ENCODE data around the gene DCAF11.

Gene DCAF11

GRCh38 chr14:24147761-24148428, 33.3 kb downstream of the DCAF11 start:
- FAIRE-seq (no peak), DNase-seq (ENCODE audit: insufficient read length) (no peak)
- no peak for TF ChIP-seq POLR2AphosphoS5 (IDR thresholded peaks at IDR 0.05; ENCODE audit: low read depth, low read length)
- TF ChIP-seq POLR2A (IDR thresholded peaks at IDR 0.05; ENCODE audit: low read depth, low read length) = no peak
- no peak for TF ChIP-seq TAF1 (IDR thresholded peaks at IDR 0.05; ENCODE audit: borderline replicate concordance, low read depth, low read length)

GRCh38 chr14:24149302-24149969, 34.9 kb downstream of the DCAF11 start:
- no peak for FAIRE-seq
- DNase-seq (ENCODE audit: insufficient read length) = no peak
- no peak for TF ChIP-seq POLR2AphosphoS5 (IDR thresholded peaks at IDR 0.05; ENCODE audit: low read depth, low read length)
- no peak for TF ChIP-seq POLR2A (IDR thresholded peaks at IDR 0.05; ENCODE audit: low read depth, low read length)
- TF ChIP-seq TAF1 (IDR thresholded peaks at IDR 0.05; ENCODE audit: borderline replicate concordance, low read depth, low read length) = no peak

- DNase-seq (ENCODE audit: insufficient read length) = no peak
- TF ChIP-seq POLR2A (IDR thresholded peaks at IDR 0.05; ENCODE audit: low read depth, low read length) (no peak), POLR2AphosphoS5 (IDR thresholded peaks at IDR 0.05; ENCODE audit: low read depth, low read length) (no peak), TAF1 (IDR thresholded peaks at IDR 0.05; ENCODE audit: borderline replicate concordance, low read depth, low read length) (no peak)
- no peak for FAIRE-seq
Measured at GRCh38 chr14:24150061-24150460, 35.5 kb downstream of the DCAF11 start.

- no peak for TF ChIP-seq TAF1 (IDR thresholded peaks at IDR 0.05; ENCODE audit: borderline replicate concordance, low read depth, low read length)
- TF ChIP-seq POLR2AphosphoS5 (IDR thresholded peaks at IDR 0.05; ENCODE audit: low read depth, low read length) = no peak
- TF ChIP-seq POLR2A (IDR thresholded peaks at IDR 0.05; ENCODE audit: low read depth, low read length) = no peak
- no peak for FAIRE-seq
- DNase-seq (ENCODE audit: insufficient read length) = no peak
Measured at GRCh38 chr14:24150567-24150966, 36.0 kb downstream of the DCAF11 start.

- no peak for FAIRE-seq
- no peak for TF ChIP-seq POLR2A (IDR thresholded peaks at IDR 0.05; ENCODE audit: low read depth, low read length)
- no peak for TF ChIP-seq POLR2AphosphoS5 (IDR thresholded peaks at IDR 0.05; ENCODE audit: low read depth, low read length)
- TF ChIP-seq TAF1 (IDR thresholded peaks at IDR 0.05; ENCODE audit: borderline replicate concordance, low read depth, low read length) = no peak
- DNase-seq (ENCODE audit: insufficient read length) = no peak
Measured at GRCh38 chr14:24150993-24151392, 36.4 kb downstream of the DCAF11 start.

GRCh38 chr14:24151404-24152080, 37.0 kb downstream of the DCAF11 start:
- no peak for TF ChIP-seq POLR2A (IDR thresholded peaks at IDR 0.05; ENCODE audit: low read depth, low read length)
- no peak for TF ChIP-seq TAF1 (IDR thresholded peaks at IDR 0.05; ENCODE audit: borderline replicate concordance, low read depth, low read length)
- TF ChIP-seq POLR2AphosphoS5 (IDR thresholded peaks at IDR 0.05; ENCODE audit: low read depth, low read length) = no peak
- DNase-seq (ENCODE audit: insufficient read length) (no peak), FAIRE-seq (no peak)

- FAIRE-seq (no peak), DNase-seq (ENCODE audit: insufficient read length) (no peak)
- TF ChIP-seq POLR2AphosphoS5 (IDR thresholded peaks at IDR 0.05; ENCODE audit: low read depth, low read length) (no peak), TAF1 (IDR thresholded peaks at IDR 0.05; ENCODE audit: borderline replicate concordance, low read depth, low read length) (no peak), POLR2A (IDR thresholded peaks at IDR 0.05; ENCODE audit: low read depth, low read length) (no peak)
Measured at GRCh38 chr14:24155100-24155499, 40.5 kb downstream of the DCAF11 start.

- DNase-seq (ENCODE audit: insufficient read length) (no peak), FAIRE-seq (no peak)
- TF ChIP-seq POLR2A (IDR thresholded peaks at IDR 0.05; ENCODE audit: low read depth, low read length) = no peak
- no peak for TF ChIP-seq TAF1 (IDR thresholded peaks at IDR 0.05; ENCODE audit: borderline replicate concordance, low read depth, low read length)
- no peak for TF ChIP-seq POLR2AphosphoS5 (IDR thresholded peaks at IDR 0.05; ENCODE audit: low read depth, low read length)
Measured at GRCh38 chr14:24156840-24157239, 42.3 kb downstream of the DCAF11 start.

GRCh38 chr14:24157331-24157730, 42.8 kb downstream of the DCAF11 start:
- no peak for TF ChIP-seq TAF1 (IDR thresholded peaks at IDR 0.05; ENCODE audit: borderline replicate concordance, low read depth, low read length)
- TF ChIP-seq POLR2AphosphoS5 (IDR thresholded peaks at IDR 0.05; ENCODE audit: low read depth, low read length) = no peak
- no peak; the same call in 1 of the 2 replicates for TF ChIP-seq POLR2A (IDR thresholded peaks at IDR 0.05; ENCODE audit: low read depth, low read length)
- no peak for DNase-seq (ENCODE audit: insufficient read length)
- no peak for FAIRE-seq

- DNase-seq (ENCODE audit: insufficient read length) (no peak), FAIRE-seq (no peak)
- TF ChIP-seq POLR2AphosphoS5 (IDR thresholded peaks at IDR 0.05; ENCODE audit: low read depth, low read length) = no peak
- no peak for TF ChIP-seq TAF1 (IDR thresholded peaks at IDR 0.05; ENCODE audit: borderline replicate concordance, low read depth, low read length)
- no peak for TF ChIP-seq POLR2A (IDR thresholded peaks at IDR 0.05; ENCODE audit: low read depth, low read length)
Measured at GRCh38 chr14:24159777-24160498, 45.4 kb downstream of the DCAF11 start.

GRCh38 chr14:24160499-24160849, 45.9 kb downstream of the DCAF11 start:
- FAIRE-seq (no peak), DNase-seq (ENCODE audit: insufficient read length) (no peak)
- no peak for TF ChIP-seq TAF1 (IDR thresholded peaks at IDR 0.05; ENCODE audit: borderline replicate concordance, low read depth, low read length)
- TF ChIP-seq POLR2A (IDR thresholded peaks at IDR 0.05; ENCODE audit: low read depth, low read length) = no peak
- TF ChIP-seq POLR2AphosphoS5 (IDR thresholded peaks at IDR 0.05; ENCODE audit: low read depth, low read length) = no peak
